ENCODE data around the gene GPR27.

GRCh38 chr3:71783152-71783551, 29.5 kb downstream of the GPR27 start:
- TF ChIP-seq CTCF (conservative IDR thresholded peaks at IDR 0.05; ENCODE audit: low read length) (no peak), EZH2phosphoT487 (IDR thresholded peaks at IDR 0.05; ENCODE audit: borderline replicate concordance) (no peak)
